ENCODE results near the gene SLC22A5. TPM values are rescaled to one million over a fixed set of nuclear protein-coding genes. Genes with fewer than 3 reads are reported as not detected.

The SLC22A5 gene
- total and polyA plus RNA-seq, 9 of the 15 experiments (the other 6 are each of a cell fraction or from before 2014, with no cell fraction given) = 3.0 to 16.6 (median 8.3) TPM

DNA sequence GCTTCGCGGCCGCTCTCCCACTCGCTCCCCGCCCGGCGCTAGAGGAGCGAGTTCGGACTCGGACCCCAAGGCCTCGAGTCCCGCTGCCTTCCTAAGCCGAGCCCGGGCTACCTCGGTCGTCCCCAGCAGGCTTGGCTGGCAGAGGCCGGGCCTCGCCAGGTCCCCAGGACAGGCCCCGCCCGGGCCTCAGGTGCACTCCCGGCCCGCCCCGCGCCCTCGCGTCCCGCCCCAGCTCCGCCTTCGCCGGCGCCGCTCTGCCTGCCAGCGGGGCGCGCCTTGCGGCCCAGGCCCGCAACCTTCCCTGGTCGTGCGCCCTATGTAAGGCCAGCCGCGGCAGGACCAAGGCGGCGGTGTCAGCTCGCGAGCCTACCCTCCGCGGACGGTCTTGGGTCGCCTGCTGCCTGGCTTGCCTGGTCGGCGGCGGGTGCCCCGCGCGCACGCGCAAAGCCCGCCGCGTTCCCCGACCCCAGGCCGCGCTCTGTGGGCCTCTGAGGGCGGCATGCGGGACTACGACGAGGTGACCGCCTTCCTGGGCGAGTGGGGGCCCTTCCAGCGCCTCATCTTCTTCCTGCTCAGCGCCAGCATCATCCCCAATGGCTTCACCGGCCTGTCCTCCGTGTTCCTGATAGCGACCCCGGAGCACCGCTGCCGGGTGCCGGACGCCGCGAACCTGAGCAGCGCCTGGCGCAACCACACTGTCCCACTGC lies at the start of gene SLC22A5 (continued):
- TF ChIP-seq ZBTB40 (IDR thresholded peaks at IDR 0.05) (no peak), ZBTB40 (CRISPR knock-in tag; IDR thresholded peaks at IDR 0.05) (no peak), CREB1 (IDR thresholded peaks at IDR 0.05) (0 out of 2 replicates have a peak, but pooled peaks have one; percentile 17), CREB1 (CRISPR knock-in tag; IDR thresholded peaks at IDR 0.05) (no peak), CCAR2 (IDR thresholded peaks at IDR 0.05; ENCODE audit: low read depth, low read length) (no peak), PKNOX1 (IDR thresholded peaks at IDR 0.05) (no peak), HMG20B (CRISPR knock-in tag; IDR thresholded peaks at IDR 0.05) (no peak), STAT5A (IDR thresholded peaks at IDR 0.05; ENCODE audit: borderline replicate concordance, low read length) (no peak), ZFP36 (IDR thresholded peaks at IDR 0.05; ENCODE audit: low read depth, low read length, partially characterized antibody) (no peak), PML (IDR thresholded peaks at IDR 0.05; ENCODE audit: low read length) (peak; percentile 11; the same call in 1 of the 2 replicates), ZNF589 (CRISPR knock-in tag; IDR thresholded peaks at IDR 0.05; ENCODE audit: low read depth) (no peak), HEY1 (CRISPR knock-in tag; IDR thresholded peaks at IDR 0.05; ENCODE audit: borderline replicate concordance) (no peak), ZNF699 (CRISPR knock-in tag; IDR thresholded peaks at IDR 0.05; ENCODE audit: insufficient replicate concordance) (no peak), TBL1XR1 (IDR thresholded peaks at IDR 0.05; ENCODE audit: low read length in 2 of 2) (no peak), ZNF584 (CRISPR knock-in tag; IDR thresholded peaks at IDR 0.05; ENCODE audit: low read depth) (no peak), MECOM (CRISPR knock-in tag; IDR thresholded peaks at IDR 0.05) (no peak)
